Mesothelial cell of epicardium (in vitro differentiated cells): ENCODE measurements around the gene GJB2. TPM values are rescaled to one million over a fixed set of nuclear protein-coding genes. Genes with fewer than 3 reads are reported as not detected.

Experiments used
- DNase-seq, 2 experiments: peaks; one replicate each; pipeline ENCODE4 v3.0.0; 2021; ENCODE audit warnings: low spot score in 2 of 2; ENCODE audit not compliant: unreplicated experiment in 2 of 2
- H3K27ac Mint-ChIP-seq: 2 replicates; pipeline ENCODE4 v1.8.0; 2021; ENCODE audit warnings: mixed read lengths
- H3K27me3 Mint-ChIP-seq: 2 replicates; pipeline ENCODE4 v1.8.0; 2021; ENCODE audit warnings: low read depth, mixed read lengths
- H3K36me3 Mint-ChIP-seq: 2 replicates; pipeline ENCODE4 v1.8.0; 2021; ENCODE audit warnings: mixed read lengths
- H3K4me1 Mint-ChIP-seq: 2 replicates; pipeline ENCODE4 v1.8.0; 2021; ENCODE audit warnings: mixed read lengths
- H3K4me3 Mint-ChIP-seq: 2 replicates; pipeline ENCODE4 v1.8.0; 2021; ENCODE audit warnings: mild to moderate bottlenecking, moderate library complexity, mixed read lengths
- H3K9me3 Mint-ChIP-seq: 2 replicates; pipeline ENCODE4 v1.8.0; 2021; ENCODE audit warnings: mixed read lengths
- CTCF ChIP-seq: fragments of 200-600 bp; sonication (generic); IDR thresholded peaks from one replicate; pipeline ENCODE4 v1.5.0; 2021; ENCODE audit warnings: antibody characterized with exemption; ENCODE audit not compliant: unreplicated experiment
- total RNA-seq: library from RNA; stranded (reverse); gene quantifications from 3 replicates; pipeline ENCODE4 v1.2.1, GENCODE V29; 2021

Gene GJB2
- total RNA-seq, 1 donor from 2014 or later = 25.4 TPM

GRCh38 chr13:20186771-20187170 lies 6.0 kb downstream of the GJB2 start:
- DNase-seq = no peak
- Mint-ChIP-seq H3K4me3 (no peak overlapping the region), H3K4me1 (peaks cover 16% of the 10 kb centered on the region), H3K9me3 (no peaks in the 10 kb centered on the region), H3K27ac (no peak overlapping the region), H3K36me3 (peaks cover 9% of the 10 kb centered on the region), H3K27me3 (peaks cover 18% of the 10 kb centered on the region)
- no peak for TF ChIP-seq CTCF

GRCh38 chr13:20185366-20186056 lies 7.2 kb downstream of the GJB2 start:
- H3K4me3 Mint-ChIP-seq = no peak overlapping the region
- H3K4me1 Mint-ChIP-seq = peaks cover 4% of the 10 kb centered on the region
- H3K9me3 Mint-ChIP-seq = no peaks in the 10 kb centered on the region
- H3K27ac Mint-ChIP-seq = no peak overlapping the region
- no peak for TF ChIP-seq CTCF
- no peak for DNase-seq
- H3K27me3 Mint-ChIP-seq = peaks cover 6% of the 10 kb centered on the region
- H3K36me3 Mint-ChIP-seq = peaks cover 7% of the 10 kb centered on the region

- no peak for DNase-seq
- H3K4me3 Mint-ChIP-seq = no peak overlapping the region
- peaks cover 10% of the 10 kb centered on the region for H3K4me1 Mint-ChIP-seq
- H3K27ac Mint-ChIP-seq = no peak overlapping the region
- no peaks in the 10 kb centered on the region for H3K27me3 Mint-ChIP-seq
- no peaks in the 10 kb centered on the region for H3K9me3 Mint-ChIP-seq
- peaks cover 2% of the 10 kb centered on the region for H3K36me3 Mint-ChIP-seq
- peak; percentile 55 for TF ChIP-seq CTCF
These were observed 10.4 kb downstream of the GJB2 start for GRCh38 chr13:20182231-20182846.

GRCh38 chr13:20181188-20181587 lies 11.6 kb downstream of the GJB2 start:
- no peak overlapping the region for H3K27ac Mint-ChIP-seq
- no peak overlapping the region for H3K4me3 Mint-ChIP-seq
- H3K27me3 Mint-ChIP-seq = no peaks in the 10 kb centered on the region
- no peaks in the 10 kb centered on the region for H3K9me3 Mint-ChIP-seq
- peaks cover 13% of the 10 kb centered on the region for H3K4me1 Mint-ChIP-seq
- DNase-seq = no peak
- TF ChIP-seq CTCF = no peak
- H3K36me3 Mint-ChIP-seq = peaks cover 2% of the 10 kb centered on the region

GRCh38 chr13:20178156-20178555 lies 14.6 kb downstream of the GJB2 start:
- Mint-ChIP-seq H3K36me3 (no peaks in the 10 kb centered on the region), H3K27ac (peak overlapping the region; percentile 10), H3K27me3 (no peaks in the 10 kb centered on the region), H3K4me3 (no peak overlapping the region), H3K9me3 (no peaks in the 10 kb centered on the region), H3K4me1 (peaks cover 39% of the 10 kb centered on the region)
- DNase-seq = no peak
- no peak for TF ChIP-seq CTCF
